ENCODE data around the gene COG7.
"Not testable (repeated sequence)": the region's sequence is repeated elsewhere in the genome, so short reads cannot be mapped to it uniquely, and the experiment has no call there.

Gene COG7

DNA sequence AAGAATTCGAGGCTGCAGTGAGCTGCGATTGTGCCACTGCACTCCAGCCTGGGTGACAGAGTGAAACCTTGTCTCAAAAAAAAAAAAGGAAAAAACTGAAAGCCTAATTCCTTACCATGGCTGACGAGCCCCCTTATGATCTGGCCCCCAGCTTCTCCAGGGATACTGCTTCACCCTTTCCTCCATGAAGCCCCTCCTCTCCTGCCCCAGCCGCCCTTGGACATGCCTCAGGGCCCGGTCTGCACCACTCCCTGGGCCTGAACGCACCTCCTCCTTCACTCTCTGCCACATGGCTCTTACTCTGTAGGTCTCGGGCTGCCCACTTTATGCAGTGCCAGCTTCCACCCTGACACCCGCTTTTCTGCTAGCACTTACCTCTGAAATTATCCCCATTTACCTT lies 65.3 kb downstream of the COG7 start:
- DNase-seq (ENCODE audit: low read depth, low spot score), result no peak

DNA sequence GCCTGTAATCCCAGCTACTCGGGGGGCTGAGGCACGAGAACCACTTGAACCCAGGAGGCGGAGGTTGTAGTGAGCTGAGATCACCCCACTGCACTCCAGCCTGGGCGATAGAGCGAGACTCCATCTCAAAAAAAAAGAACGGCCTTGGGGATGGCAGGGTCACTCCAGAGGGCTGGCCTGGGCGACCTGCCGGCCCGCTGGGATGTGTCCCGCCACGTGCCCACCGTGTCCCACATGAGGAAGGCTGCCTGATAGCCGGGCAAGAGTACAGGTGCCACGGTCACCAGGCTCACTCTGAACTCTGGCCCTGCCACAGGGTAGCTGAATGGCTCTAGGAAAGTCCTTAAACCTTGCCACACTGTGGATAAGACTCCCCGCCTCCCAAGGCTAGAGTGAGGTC lies 67.5 kb downstream of the COG7 start:
- no peak for DNase-seq (ENCODE audit: low read depth, low spot score)

DNA sequence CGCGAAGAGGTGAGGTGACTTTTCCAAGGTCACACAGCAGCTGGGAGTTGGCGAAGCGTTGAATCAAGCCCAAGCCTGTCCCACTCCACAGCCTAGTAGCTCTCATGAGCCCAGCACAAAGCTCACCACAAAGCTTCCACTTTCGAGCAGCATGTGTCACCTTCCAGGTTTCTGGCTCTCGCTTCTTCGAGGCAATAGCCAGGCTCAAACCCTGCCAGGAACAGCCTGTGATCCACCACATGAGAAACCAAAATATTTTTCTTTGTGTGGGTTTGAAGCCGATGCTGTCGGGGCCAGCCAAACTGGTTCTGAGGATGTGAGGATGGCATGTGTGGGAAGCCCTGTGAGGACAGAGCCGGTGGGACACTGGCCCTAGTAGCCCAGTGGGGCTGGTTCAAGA lies 68.1 kb downstream of the COG7 start:
- DNase-seq (ENCODE audit: low read depth, low spot score), result no peak

DNA sequence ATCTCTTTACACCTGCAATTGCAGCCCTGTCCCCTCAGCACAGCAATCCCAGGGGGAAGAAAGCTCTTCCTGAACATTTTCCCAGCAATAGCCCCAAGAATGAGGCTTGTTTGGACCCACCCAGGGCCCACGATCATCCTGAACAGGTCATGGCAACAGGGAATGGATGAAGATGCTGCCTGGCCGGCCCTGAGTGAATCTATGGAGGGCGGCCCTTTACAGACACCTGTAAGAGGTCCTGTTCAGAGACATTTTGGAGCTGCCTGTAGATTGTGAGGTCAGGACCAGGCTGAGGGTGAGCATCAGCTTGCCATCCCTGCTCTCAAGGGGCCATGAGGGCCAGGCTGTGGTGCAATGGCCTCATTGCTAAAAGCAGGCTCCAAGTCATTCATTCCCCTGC lies 69.1 kb downstream of the COG7 start:
- no peak for DNase-seq (ENCODE audit: low read depth, low spot score)

DNA sequence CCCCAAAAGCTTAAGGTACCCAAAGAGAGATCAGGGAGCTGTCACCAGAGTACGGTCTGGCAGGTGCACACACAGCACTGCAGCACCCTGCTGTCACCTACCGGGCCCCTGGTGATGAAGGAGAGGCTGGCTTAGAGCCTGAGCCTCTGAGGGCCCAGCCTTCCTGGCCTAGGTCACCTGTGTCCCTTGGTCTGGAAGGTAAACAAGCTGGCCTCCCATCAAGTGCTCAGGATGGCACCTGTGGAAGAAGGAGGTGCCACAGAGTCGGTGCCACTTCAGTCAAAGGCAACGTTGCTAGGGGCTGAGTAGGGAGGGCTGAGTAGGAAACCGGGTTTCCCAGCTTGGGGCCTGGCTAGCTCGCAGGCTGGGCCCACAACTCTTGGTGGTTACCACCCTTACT lies 70.7 kb downstream of the COG7 start:
- no peak for DNase-seq (ENCODE audit: low read depth, low spot score)

DNA sequence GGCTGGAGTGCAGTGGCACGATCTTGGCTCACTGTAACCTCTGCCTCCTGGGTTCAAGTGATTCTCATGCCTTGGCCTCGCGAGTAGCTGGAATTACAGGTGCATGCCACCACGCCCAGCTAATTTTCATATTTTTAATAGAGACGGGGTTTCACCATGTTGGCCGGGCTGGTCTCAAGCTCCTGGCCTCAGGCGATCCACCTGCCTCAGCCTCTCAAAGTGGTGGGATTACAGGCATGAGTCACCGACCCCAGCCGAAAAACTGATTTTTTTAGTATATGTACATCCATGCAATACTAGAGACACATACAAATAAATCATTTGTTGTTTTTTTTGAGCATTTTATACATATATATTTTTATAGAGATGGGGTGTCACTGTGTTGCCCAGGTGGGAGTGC lies 71.3 kb downstream of the COG7 start:
- not testable (repeated sequence) for DNase-seq (ENCODE audit: low read depth, low spot score)

DNA sequence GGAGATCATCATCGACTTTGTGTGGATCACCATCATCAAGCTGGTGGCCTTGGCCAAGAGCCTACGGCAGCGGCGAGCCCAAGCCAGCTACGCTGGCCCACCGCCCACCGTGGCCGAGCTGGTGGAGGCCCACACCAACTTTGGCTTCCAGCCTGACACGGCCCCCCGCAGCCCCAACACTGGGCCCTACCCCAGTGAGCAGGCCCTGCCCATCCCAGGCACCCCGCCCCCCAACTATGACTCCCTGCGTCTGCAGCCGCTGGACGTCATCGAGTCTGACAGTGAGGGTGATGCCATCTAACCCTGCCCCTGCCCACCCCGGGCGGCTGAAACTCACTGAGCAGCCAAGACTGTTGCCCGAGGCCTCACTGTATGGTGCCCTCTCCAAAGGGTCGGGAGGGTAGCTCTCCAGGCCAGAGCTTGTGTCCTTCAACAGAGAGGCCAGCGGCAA lies 72.5 kb downstream of the COG7 start:
- DNase-seq (ENCODE audit: low read depth, low spot score), result no peak

DNA sequence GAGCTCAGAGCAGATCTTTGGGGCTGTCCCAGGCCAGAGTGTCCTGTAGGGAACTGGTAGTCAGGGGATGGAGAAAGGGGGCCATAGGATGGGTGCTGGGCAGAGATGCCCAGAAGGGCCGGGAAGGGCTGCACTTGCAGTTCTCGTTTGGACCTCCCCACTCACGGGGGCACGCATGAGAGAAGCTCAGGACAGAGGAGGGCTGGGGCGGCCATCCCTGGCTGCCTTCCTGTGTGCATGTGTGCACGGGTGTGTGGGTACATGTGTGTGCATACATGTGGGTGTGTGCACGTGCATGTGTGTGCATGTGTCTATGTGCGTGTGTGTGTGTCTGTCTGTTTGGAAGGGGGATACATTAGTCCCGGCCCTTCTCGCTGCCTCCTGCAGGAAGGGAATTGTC lies 73.3 kb downstream of the COG7 start:
- no peak for DNase-seq (ENCODE audit: low read depth, low spot score)

DNA sequence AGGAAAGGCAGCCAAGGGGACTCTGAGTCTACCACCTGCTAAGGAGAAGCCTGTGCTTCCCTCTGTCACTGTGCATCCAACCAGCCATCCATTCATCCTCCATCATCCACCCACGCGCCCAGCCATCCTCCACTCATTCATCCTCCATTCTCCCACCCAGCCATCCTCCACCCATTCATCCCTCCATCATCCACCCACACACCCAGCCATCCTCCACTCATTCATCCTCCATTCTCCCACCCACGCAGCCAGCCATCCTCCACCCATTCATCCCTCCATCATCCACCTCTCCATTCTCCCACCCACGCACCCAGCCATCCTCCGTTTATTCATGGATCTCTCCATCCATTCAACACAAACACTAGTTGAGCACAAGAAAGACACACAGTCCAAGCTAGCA lies 74.1 kb downstream of the COG7 start:
- DNase-seq (ENCODE audit: low read depth, low spot score), result no peak

DNA sequence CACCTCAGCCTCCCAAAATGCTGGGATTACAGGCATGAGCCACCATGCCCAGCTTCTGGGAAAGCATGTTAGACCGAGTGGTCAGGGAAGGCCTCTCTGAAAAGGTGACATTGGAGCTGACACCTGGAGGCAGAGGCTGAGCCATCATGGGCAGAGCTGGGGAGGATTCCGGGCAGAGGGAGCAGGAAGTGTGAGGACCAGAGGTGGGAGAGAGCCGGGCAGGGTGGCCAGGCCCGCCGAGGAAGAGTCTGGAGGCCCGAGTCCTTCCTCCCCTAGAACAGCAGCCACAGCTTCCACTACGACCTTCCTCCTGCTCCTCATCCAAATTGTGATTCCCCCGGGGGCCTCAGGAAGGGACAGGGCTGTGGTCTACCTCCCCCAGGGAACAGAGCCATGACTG lies 74.7 kb downstream of the COG7 start:
- DNase-seq (ENCODE audit: low read depth, low spot score), result no peak

DNA sequence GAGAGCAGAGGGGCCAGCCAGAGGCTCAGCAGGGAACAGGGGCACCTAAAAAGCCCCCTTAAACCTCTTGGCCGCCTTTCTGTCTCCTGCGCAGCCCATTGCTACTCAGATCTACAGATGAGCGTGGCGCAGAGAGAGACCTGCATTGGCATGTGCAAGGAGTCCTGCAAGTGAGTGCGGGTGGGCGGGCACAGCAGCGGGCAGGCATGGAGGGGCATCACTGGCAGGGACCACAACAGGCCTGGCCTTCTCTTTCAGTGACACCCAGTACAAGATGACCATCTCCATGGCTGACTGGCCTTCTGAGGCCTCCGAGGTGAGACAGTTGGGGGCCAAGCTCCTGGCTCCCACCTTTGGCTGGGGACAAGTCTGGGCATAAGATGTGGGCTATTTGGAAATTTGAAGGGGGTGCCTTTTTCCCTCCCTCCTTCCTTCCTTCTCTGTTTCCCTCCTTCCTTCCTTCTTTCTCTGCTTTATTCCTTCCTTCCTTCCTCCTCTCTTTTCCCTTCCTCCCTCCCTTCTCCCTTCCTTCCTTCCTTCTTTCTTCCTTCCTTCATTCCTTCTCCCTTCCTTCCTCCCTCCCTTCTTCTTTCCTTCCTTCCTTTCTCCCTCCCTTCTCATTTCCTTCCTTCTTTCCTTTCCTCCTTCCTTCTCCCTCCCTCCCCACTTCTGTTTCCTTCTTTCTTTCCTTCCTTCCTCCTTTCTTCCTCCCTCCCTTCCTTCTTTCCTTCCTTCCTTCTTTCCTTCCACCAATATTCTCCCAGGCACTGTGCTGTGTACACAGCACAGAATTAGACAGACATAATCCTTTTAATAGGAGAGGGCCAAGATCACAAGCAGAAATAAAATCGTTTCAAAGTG lies 75.7 kb downstream of the COG7 start:
- no peak for DNase-seq (ENCODE audit: low read depth, low spot score)

DNA sequence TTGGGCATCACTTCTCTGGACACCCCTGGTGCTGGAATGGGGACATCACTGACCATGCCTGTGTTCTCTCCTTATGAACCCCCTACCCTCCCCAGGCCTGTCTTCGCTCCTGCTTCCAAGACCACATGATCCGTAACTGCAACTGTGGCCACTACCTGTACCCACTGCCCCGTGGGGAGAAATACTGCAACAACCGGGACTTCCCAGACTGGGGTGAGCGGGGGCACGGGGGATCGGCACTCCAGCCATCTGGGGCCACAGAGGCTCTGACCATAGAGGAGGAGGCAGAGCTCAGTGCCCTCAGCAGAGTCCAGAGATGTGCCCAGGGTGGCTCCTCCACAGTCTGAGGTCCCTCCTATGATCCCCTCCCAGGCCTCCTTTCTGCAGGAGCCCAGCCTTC lies 77.3 kb downstream of the COG7 start:
- no peak for DNase-seq (ENCODE audit: low read depth, low spot score)

DNA sequence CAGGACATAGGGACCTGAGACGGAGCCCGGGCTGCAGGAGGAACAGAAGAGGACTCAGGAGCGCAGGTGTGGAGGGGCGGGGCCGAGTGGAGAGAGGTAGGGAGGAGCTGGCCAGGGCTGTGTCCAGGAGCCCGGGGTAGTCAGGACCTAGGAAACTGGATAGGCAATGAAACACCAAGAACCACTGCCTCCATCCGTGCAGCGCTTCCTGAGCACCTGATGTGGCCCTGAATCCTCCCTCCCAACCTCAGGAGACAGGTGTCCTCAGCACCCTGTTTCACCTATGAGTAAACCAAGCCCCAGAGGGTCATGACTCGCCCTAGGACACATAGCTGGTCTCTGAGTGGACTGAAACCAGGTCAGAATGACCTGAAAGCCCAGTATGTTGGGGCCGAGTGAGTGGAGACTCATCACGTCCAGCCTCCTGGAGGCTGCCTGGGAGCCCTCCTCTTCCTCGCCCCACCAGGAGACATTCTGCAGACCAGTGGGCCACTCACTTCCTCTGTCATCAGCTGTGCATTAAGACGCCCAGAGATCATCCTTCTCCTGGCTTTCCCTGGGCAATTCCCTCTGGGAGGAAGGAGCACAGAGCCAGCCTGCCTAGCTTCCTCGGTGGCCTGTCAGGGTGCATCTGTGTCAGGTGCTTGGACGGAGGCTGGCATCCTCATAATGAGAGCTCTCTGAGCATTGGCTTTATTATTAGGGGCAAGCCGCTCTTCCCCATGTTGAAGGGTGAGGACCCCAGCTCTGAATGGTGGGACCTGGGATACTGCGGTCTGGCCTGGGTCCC lies 78.1 kb downstream of the COG7 start:
- no peak for DNase-seq (ENCODE audit: low read depth, low spot score)

DNA sequence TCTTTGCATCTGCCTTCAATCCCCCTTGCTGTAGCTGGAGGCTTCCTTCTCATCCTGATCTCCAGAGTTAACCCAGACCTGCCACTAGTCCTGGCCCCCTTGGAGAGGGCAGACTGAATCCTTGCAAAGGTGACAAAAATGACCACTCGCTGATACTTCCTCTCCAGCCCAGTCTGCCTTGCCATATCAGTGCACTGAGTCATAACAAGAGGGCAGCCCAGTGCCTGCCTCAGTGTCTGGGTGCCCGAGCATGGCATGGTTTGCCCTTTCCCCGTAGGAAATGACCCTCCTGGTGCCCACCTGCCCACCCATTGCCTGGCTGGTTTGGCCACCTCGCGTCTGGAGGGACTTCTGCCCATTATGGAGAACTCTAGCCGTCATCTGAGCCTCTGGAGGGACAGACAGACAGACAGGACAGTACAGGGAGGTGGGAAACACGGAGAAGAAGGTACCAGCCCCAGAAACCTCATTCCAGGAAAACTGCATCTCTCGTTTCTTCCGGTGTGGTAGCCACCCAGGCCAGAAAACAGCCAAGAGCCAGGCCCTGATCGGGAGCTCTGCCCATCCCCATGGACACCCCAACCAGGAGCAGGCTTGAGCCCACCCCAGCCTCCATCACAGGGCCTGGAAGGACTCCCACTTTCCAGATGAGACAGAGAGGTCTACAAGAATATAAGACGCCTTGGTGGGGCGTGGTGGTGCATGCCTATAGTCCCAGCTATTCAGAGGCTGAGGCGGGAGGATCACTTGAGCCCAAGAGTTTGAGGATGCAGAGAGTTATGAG lies 79.4 kb downstream of the COG7 start:
- no peak for DNase-seq (ENCODE audit: low read depth, low spot score)

DNA sequence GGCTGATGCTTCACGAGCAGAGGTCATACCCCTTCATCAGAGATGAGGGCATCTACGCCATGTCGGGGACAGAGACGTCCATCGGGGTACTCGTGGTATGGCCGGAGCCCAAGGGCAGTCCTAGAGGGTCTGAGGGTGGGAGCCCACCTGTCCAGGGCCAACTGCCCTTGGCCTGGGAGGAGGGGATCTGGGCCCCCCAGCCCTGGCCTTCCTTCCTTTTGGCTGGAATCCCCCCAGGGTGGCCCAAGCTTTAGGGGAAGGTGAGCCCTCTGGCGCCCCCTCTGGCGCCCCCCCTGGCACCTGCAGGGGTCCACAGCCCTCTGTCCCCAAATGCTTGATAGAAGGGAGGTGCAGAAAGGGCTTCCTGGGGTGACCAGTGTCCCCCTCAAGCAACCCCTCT lies 81.6 kb downstream of the COG7 start:
- DNase-seq (ENCODE audit: low read depth, low spot score), result no peak

DNA sequence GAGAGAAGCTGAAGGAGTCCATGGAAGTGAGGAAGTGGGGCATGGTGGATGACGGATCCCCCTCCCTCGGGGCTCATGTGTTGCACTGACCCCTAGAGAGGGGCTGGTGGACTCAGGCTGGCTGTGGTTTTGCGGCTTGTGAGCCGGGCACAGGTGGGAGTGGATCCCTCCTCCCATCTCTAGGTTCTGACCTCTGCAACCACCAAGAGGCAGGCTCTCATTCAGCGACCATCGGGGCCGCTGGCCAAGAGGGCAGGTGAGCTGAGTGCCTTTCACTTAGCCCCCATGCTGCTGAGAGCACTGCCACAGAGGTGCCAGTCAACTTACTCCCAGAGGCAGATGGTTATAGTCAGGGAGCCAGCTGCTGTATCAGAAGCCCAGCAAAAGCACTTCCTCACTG lies 83.6 kb downstream of the COG7 start:
- DNase-seq (ENCODE audit: low read depth, low spot score), result no peak

DNA sequence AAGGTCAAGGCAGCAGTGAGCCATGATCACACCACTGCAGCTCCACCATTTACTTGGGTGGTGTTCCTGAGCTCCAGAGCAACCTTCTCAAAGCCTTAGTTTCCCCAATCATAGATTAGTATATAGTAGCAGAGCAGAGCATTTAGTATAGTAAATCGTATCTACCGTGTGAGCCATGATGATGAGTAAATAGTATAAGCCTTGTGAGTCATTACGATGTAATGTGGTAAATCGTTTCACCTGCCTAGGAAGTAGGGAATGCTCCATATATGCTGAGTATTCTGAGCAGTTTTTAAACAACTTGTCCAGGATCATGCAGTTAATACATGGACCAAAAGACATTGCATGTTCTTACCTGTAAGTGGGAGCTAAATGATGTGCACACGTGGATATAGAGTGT lies 84.5 kb downstream of the COG7 start:
- DNase-seq (ENCODE audit: low read depth, low spot score), result no peak

DNA sequence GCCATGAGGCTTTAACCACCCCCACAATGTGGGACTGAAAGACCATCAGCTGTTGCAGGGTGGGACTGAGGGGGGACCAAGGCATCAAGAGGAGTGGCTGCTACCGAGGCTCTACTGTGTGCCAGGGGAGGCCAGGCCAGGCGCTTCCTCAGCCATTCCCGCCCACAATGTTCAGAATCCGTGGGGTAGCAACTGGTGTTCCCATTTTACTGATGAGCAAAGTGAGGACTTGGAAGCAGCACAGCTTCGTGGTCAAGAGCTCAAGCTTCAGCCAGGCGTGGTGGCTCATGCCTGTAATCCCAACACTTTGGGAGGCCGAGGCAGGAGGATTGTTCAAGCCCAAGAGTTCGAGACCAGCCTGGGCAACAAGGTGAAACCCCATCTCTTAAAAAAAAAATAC lies 85.0 kb downstream of the COG7 start:
- DNase-seq (ENCODE audit: low read depth, low spot score), result no peak

DNA sequence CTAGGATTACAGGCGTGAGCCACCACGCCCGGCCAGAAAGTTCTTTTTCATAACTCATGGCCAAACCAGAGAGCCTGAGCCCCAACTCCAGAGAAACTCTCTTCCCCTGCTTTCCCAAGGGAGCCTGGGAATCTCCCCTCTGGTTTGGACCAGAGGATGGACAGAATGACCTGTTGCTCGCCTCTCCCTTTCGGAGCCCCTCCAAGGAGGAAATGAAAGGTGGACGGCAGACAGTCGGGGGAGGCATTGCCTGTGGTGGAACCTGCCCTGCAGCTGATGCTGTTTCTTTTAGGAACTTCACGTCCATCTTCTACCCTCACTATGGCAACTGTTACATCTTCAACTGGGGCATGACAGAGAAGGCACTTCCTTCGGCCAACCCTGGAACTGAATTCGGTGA lies 85.4 kb downstream of the COG7 start:
- no peak for DNase-seq (ENCODE audit: low read depth, low spot score)

DNA sequence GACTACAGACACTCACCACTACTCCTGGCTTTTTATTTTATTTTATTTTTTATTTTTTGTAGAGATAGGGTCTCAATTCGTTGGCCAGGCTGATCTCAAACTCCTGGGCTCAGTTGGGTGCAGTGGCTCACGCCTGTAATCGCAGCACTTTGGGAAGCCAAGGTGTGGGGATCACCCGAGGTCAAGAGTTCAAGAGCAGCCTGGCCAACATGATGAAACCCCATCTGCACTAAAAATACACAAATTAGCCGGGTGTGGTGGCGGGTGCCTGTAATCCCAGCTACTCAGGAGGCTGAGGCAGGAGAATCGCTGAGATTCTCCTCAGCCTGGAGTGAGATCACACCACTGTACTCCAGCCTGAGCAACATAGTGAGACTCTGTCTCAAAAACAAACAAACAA lies 86.6 kb downstream of the COG7 start:
- DNase-seq (ENCODE audit: low read depth, low spot score), result not testable (repeated sequence)

DNA sequence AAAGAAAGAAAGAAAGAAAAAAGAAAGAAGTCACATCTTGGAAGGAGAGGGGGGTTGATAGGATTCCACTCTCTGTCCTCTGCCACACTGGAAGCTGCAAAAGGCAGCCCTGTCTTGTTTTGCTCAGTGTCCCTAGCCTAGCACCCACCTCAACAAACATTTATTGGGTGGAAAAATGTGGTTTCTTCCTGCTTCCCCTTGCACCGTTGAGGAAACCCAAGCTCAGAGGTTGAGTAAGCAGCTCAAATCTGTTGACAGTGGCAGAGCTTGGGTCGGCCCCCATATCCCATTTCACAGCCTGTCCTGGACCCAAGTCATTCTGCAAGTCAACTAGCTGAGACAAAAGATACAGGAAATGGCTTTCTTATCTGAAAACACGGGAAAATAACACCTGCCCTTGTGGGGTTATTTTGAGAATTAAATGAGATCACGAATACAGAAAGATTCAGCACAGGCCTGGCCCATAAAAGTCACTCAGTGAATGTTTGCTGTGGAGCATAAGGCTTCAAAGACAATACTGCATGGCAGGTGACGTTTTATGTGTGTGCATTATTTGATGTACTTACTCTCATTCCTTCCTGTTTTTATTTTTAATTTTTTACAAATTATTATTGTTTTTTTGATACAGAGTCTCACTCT lies 87.3 kb downstream of the COG7 start:
- DNase-seq (ENCODE audit: low read depth, low spot score), result no peak

Data from iPS DF 19.7 (cell line).